Prostate gland (tissue), 2 donors: ENCODE results near the gene FAM72B. TPM values are rescaled to one million over a fixed set of nuclear protein-coding genes. Genes with fewer than 3 reads are reported as not detected.
A peak's percentile ranks its signal among the peaks of the same experiment; 100 is the strongest.
"Not testable (repeated sequence)": the region's sequence is repeated elsewhere in the genome, so short reads cannot be mapped to it uniquely, and the experiment has no call there.

ENCODE experiments used
- DNase-seq: peaks from one replicate; pipeline ENCODE4 v3.0.0-alpha.2; 2019; ENCODE audit warnings: low spot score
- H3K27ac ChIP-seq, 2 donors: fragments of 200-600 bp; sonication (generic); 2 replicates each; pipeline ENCODE4 v1.5.1; 2017 to 2019
- H3K27me3 ChIP-seq: fragments of 200-600 bp; sonication (generic); replicated peaks from 2 replicates; pipeline ENCODE4 v1.5.1; 2019; ENCODE audit not compliant: insufficient read depth
- H3K36me3 ChIP-seq, 2 donors: fragments of 200-600 bp; sonication (generic); 1 replicate in 1 of 2; 2 replicates in 1 of 2; pipeline versions ENCODE4 v1.5.1 to v1.8.1; 2017 to 2019
- H3K4me1 ChIP-seq: fragments of 200-600 bp; sonication (generic); replicated peaks from 2 replicates; pipeline ENCODE4 v1.5.1; 2019
- H3K4me3 ChIP-seq, 2 donors: fragments of 200-600 bp; sonication (generic); 2 replicates each; pipeline ENCODE4 v1.5.1; 2017 to 2019
- H3K9me3 ChIP-seq: fragments of 200-600 bp; sonication (generic); 2 replicates; pipeline ENCODE4 v1.5.1; 2017
- WGBS: methylation state at CpG from one replicate; pipeline ENCODE4 v1.1.5; 2018; 5-methylcytosine and 5-hydroxymethylcytosine counted together
- intact Hi-C: fragments of 100-400 bp; cut with DNase I; formaldehyde crosslinking; loops from one replicate; pipeline ENCODE4 v1.14.2; 2022
- total RNA-seq, 2 donors: library from RNA; depleted of rRNA; stranded (reverse); fragments of >200 nt; gene quantifications; one replicate each; pipeline ENCODE4 v1.1.0, GENCODE V29; 2016

Gene FAM72B
- total RNA-seq, 2 donors from 2014 or later = 0.46 to 0.97 TPM

- H3K36me3 ChIP-seq, H3K9me3 ChIP-seq, H3K4me1 ChIP-seq, H3K27ac ChIP-seq, intact Hi-C loops, H3K4me3 ChIP-seq, H3K27me3 ChIP-seq, DNase-seq: not testable (repeated sequence)
- no CpG with 5 or more reads among the region's 2 CpGs for WGBS
These were observed 8.4 kb upstream of the FAM72B start for GRCh38 chr1:121192512-121192911.

DNA sequence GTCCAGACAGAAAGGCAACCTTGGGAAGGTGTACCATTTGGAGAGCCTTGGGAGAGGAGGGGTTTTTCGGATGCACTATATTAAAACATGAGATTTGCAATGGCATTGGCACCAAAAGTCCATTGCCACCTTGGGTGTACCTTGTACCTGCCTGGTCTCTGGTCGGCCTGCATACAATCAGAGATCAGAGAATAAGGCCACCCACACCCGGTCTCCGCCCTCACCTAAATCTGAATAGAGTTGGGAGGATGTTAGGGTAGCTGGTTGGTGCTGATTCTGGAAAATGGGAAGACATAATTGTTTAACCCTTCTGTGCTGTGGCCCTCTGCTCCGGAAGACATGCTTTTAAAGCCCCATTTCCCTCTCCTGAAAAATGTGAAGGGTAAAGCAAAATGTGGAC is 3.8 kb upstream of the FAM72B start:
- H3K27me3 ChIP-seq, H3K9me3 ChIP-seq, H3K36me3 ChIP-seq, H3K27ac ChIP-seq, H3K4me1 ChIP-seq, H3K4me3 ChIP-seq, intact Hi-C loops, DNase-seq: not testable (repeated sequence)
- WGBS = 90% methylated on average over 5 of the region's 5 CpGs

DNA sequence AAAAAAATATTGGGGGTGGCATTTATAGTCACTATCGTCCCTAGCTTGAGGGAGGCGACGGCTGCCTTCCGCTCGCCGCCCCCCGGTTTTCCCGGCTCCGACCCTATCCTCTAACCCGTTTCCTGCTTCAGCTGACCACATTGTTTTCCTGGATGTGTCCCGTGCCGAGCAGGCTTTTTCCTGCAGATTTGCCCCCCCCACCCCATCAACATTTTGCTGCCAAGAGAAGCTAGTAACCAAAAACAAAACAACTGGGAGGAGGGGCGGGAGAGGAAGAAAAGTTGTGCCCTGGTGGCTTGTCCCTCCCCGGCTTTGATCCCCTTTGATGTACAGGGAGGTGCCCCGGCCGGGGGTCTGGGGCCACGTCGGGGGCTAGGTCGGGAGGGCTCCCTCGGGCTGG is 2.1 kb upstream of the FAM72B start:
- peak overlapping the region; percentile 11 to 12 for H3K4me3 ChIP-seq
- H3K4me1 ChIP-seq, H3K9me3 ChIP-seq, H3K36me3 ChIP-seq, H3K27ac ChIP-seq, intact Hi-C loops, H3K27me3 ChIP-seq, DNase-seq: not testable (repeated sequence)
- WGBS = 0% methylated on average over 6 of the region's 20 CpGs

GRCh38 chr1:121185140-121185708 is 1.1 kb upstream of the FAM72B start:
- H3K27me3 ChIP-seq, H3K9me3 ChIP-seq, H3K36me3 ChIP-seq, DNase-seq, H3K4me1 ChIP-seq, intact Hi-C loops: not testable (repeated sequence)
- peak overlapping the region; percentile 71 to 74 for H3K27ac ChIP-seq
- WGBS = no CpG with 5 or more reads among the region's 48 CpGs
- H3K4me3 ChIP-seq = peak overlapping the region; percentile 35 to 39

DNA sequence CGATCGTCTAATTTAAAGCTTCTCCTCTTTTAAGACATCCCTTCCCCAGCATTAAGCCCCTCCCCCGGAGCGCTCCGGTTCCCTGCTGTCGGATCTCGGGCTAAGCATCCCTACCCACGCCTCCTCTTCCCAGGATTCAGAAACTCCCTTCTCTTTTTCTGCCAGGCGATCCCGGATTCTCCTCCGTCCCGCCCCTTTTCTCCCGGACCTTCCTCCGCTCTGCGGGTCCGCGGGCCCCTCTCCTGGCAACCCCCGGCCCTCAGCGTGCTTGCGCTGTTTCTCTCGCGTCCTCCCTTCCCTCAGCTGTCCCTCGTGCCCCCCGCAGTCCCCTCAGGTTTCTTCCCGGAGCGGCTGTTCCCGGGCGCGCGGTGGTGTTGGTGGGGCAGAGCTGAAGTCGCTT is 273 bp downstream of the FAM72B start:
- intact Hi-C loops, DNase-seq, H3K4me1 ChIP-seq, H3K36me3 ChIP-seq, H3K27me3 ChIP-seq, H3K27ac ChIP-seq, H3K9me3 ChIP-seq, H3K4me3 ChIP-seq: not testable (repeated sequence)
- no CpG with 5 or more reads among the region's 31 CpGs for WGBS

DNA sequence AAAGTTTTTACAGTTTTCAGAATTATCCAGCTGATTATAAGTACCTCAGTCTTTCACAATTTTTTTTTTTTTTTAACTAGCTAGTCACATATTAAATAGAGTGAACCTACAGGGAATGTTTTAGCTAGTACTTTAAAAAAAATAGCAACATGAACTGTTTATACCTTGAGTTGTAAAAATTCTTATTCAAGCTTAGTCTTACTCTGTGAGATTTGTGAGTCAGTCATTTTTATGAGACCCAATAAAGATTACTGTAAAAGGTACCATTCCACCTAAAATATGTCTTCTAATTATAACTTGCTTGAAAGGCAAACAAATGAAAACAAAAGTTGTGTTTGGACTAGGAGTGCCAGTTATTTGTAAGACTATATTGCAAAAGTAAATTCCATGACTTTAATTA is 5.9 kb downstream of the FAM72B start:
- H3K36me3 ChIP-seq, H3K27ac ChIP-seq, H3K9me3 ChIP-seq, H3K4me3 ChIP-seq, DNase-seq, H3K4me1 ChIP-seq, H3K27me3 ChIP-seq, intact Hi-C loops: not testable (repeated sequence)

DNA sequence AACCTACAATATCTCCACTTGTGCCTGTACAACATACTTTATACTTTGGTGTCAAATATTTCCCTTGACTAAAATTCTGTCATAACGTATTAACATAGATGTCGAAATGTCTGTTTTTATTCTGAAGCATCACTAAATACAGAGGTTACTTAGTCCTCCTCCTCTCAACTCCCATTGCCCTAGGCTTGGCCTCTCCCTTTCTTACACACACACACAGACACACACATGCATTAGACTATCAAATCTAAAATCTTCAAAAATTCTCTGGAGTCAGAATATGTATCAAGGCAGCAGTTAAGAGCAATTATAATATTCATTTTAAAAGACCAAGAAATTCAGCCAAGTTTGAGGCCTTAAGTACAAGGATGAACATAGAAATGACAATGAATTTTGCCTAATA is 7.5 kb downstream of the FAM72B start:
- H3K27ac ChIP-seq, H3K27me3 ChIP-seq, H3K4me1 ChIP-seq, DNase-seq, H3K36me3 ChIP-seq, intact Hi-C loops, H3K4me3 ChIP-seq, H3K9me3 ChIP-seq: not testable (repeated sequence)
- WGBS = 92% methylated on average over 2 of the region's 2 CpGs

DNA sequence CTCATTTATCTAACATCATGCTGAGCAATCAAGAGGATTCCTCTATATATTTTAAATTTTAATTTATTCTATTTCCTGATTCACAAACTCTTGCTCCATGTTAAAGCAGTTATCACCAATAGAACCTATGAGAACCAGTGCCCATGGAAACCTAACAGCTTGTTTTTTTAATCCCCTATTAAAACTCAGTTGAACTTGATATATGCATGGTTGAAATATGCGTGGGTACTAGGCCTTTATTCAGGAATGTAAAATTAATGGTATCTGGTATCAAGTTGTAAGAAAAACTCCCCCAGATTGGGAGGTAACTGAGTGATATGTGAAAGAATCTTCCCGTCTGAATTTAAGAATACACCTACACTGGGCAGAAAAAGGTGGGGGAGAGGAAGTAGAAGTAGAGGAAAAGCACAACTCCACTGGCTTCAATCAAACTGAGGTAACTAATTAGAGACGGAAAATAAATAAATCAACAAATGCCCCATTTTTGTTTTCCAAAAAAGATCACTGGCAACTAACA is 15.9 kb downstream of the FAM72B start:
- DNase-seq, H3K36me3 ChIP-seq, H3K27ac ChIP-seq, H3K4me3 ChIP-seq, intact Hi-C loops, H3K27me3 ChIP-seq, H3K4me1 ChIP-seq, H3K9me3 ChIP-seq: not testable (repeated sequence)
- 88% methylated on average over 1 of the region's 3 CpGs for WGBS

DNA sequence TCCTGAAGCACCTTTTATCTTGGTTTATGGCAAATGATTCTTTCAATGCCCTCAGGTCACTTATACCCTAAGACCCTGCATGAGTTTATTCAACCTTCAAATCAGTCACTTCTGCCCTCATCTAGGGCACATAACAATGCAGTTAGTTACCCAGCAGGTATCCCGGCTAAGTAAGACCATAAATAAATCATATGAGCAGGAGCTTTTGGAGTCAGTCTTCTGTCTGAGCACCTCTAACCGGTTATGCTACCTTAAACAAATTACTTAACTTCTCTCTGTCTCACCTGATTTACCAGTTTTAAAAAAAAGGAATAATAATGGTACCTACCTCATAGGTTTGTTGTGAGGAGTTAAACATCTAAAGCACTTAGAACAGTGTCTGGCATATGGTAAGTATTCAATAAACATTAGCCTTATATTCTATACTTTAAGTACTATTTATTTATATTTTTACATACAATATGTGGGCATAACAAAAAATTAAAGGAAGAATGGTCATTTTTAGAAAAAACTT is 16.9 kb downstream of the FAM72B start:
- H3K9me3 ChIP-seq, H3K4me1 ChIP-seq, H3K36me3 ChIP-seq, intact Hi-C loops, H3K4me3 ChIP-seq, H3K27ac ChIP-seq, H3K27me3 ChIP-seq, DNase-seq: not testable (repeated sequence)
- WGBS = 42% methylated on average over 2 of the region's 2 CpGs

DNA sequence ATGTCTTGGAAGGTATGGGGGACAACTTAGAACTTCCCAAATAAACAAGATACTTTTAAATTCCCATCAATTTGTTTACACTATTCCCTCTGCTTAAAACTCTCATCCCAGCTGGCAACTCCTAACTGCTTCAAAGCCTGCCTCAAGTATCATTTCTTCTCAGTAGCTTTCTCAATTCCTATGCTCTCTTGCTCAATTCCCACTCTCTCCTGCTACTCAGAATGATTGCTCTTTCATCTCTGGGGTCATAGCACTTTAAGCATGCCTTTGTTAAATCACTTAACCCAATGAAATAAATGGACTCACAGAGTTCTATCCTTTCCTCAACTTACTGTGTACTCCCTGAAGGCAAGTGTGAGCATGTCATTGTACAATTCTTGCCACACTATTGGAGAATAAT is 18.8 kb downstream of the FAM72B start:
- H3K4me1 ChIP-seq, H3K27ac ChIP-seq, H3K9me3 ChIP-seq, H3K36me3 ChIP-seq, DNase-seq, H3K27me3 ChIP-seq, intact Hi-C loops, H3K4me3 ChIP-seq: not testable (repeated sequence)

DNA sequence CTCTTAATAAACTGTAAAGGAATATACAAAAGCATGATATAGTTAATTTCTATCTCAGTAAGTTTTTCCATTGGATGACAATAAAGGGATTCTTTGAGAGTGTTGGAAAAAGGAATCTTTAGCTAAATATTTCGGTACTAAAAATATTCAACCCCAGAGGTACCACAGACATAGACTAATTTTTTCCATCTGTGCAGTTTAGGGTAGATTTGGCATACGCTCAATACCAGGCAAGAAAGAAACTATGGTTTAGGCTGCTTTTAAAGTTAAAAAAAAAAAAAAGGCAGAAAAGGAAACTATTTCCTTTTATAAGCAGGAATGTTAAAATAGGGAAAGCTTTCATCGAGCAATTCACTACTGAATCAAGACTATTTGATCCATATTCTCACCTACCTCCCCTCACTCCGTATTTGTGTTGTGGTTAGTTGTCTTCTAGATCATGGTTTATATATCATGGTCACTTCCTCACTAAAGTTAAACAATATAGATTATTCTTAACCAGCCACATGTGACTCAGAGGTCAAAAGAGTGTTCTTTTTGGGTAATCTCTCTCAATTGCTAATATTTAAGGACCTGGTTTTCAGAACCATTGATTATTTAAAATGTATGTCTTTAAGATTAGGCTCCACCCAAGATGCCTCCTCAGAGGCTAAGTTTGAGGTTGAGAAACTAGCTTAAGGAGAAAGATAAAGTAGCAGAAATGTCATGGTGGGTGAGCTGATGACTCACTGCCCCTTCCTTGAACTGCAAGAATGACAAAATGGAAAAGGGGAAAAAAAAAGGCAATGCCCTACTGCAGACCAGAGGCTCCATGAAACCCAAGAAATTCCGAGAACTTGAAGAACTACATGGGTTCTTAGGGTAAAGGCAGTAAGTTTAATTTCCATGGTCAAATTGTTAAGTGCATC is 20.0 kb downstream of the FAM72B start:
- H3K27ac ChIP-seq, intact Hi-C loops, H3K9me3 ChIP-seq, H3K27me3 ChIP-seq, H3K4me3 ChIP-seq, H3K4me1 ChIP-seq, DNase-seq, H3K36me3 ChIP-seq: not testable (repeated sequence)
- 74% methylated on average over 4 of the region's 5 CpGs for WGBS

DNA sequence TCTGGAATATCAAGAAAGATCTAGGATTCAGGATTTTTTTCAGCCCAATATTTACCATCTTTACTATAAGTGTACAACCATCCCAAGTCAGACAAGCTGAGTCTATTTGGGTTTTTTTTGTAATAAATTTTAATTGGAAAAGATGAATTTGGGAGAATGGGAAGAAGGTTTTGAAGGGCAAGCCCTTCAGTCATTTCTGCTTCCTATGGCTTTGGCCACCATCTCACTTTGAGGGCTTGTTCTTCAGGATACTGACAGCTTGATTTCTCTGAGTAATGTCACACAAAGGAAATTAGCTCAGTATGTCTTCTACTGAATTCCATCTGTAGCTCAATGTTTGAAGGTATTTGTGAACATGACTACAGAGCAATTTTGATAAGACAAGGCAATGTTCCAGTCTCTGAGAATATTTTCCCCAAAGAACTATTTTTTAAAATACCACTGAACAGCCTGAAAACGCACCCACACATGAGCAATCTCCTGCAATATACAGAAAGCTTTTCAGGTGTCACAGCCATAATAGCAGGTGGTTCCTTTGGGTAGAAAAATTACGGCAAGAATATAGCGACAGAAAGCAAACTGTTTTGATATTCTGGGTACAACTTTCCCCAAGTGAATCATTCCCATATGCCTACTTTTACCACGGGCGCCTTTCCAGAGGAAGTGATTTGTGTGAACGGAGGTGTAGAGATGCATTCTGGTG is 22.8 kb downstream of the FAM72B start:
- H3K4me3 ChIP-seq, H3K4me1 ChIP-seq, DNase-seq, H3K27me3 ChIP-seq, H3K36me3 ChIP-seq, H3K27ac ChIP-seq, H3K9me3 ChIP-seq, intact Hi-C loops: not testable (repeated sequence)
- WGBS = 86% methylated on average over 3 of the region's 6 CpGs
